DND-41 (cell line): ENCODE data around the gene FRAT1.

Source experiments
- ATAC-seq: fragments of 200-7000 bp; cut with Tn5 transposase; 3 replicates; pipeline ENCODE4 v1.9.1; 2021; ENCODE audit warnings: low read depth; ENCODE audit not compliant: insufficient read depth
- DNase-seq: peaks from one replicate; pipeline ENCODE4 v3.0.0-alpha.2; 2020
- H2AFZ ChIP-seq: 2 replicates; pipeline ENCODE4 v1.6.0; 2012; ENCODE audit warnings: low read depth, low read length
- H3K27ac ChIP-seq: 2 replicates; pipeline ENCODE4 v1.5.1; 2012; ENCODE audit warnings: low read length, inconsistent platforms
- H3K27me3 ChIP-seq: fragments of 200-600 bp; sonication (generic); 2 replicates; pipeline ENCODE4 v1.6.0; 2012; ENCODE audit warnings: low read length, mild to moderate bottlenecking, inconsistent platforms; ENCODE audit not compliant: insufficient read depth, poor library complexity
- H3K36me3 ChIP-seq: 2 replicates; pipeline ENCODE4 v1.5.1; 2012; ENCODE audit warnings: low read length, inconsistent platforms; ENCODE audit not compliant: insufficient read depth
- H3K4me1 ChIP-seq: 2 replicates; pipeline ENCODE4 v1.5.1; 2012; ENCODE audit warnings: mild to moderate bottlenecking, low read length; ENCODE audit not compliant: insufficient read depth
- H3K4me2 ChIP-seq: 2 replicates; pipeline ENCODE4 v1.6.0; 2012; ENCODE audit warnings: mild to moderate bottlenecking, moderate library complexity, low read length, inconsistent platforms; ENCODE audit not compliant: insufficient read depth
- H3K4me3 ChIP-seq, 2 experiments: fragments of 200-600 bp in 1 of 2; shearing (Covaris generic) in 1 of 2; 2 replicates each; pipeline ENCODE4 v1.5.1; 2012 to 2016; ENCODE audit warnings: inconsistent platforms in 2 of 2, low read length in 2 of 2, mild to moderate bottlenecking in 2 of 2, low read depth in 1 of 2, moderate library complexity in 1 of 2
- H3K79me2 ChIP-seq: 2 replicates; pipeline ENCODE4 v1.6.0; 2012; ENCODE audit warnings: low read length, inconsistent platforms; ENCODE audit not compliant: insufficient read depth
- H3K9ac ChIP-seq: 2 replicates; pipeline ENCODE4 v1.6.0; 2012; ENCODE audit warnings: low read depth, mild to moderate bottlenecking, inconsistent platforms, low read length, moderate library complexity
- H3K9me3 ChIP-seq: 2 replicates; pipeline ENCODE4 v1.5.1; 2012; ENCODE audit warnings: low read length, moderate library complexity, mild to moderate bottlenecking, inconsistent platforms; ENCODE audit not compliant: insufficient read depth, severe bottlenecking
- H4K20me1 ChIP-seq: 2 replicates; pipeline ENCODE4 v1.6.0; 2012; ENCODE audit warnings: low read length; ENCODE audit not compliant: insufficient read depth
- CTCF ChIP-seq: IDR thresholded peaks from 2 replicates; pipeline ENCODE4 v1.5.1; 2012; ENCODE audit warnings: borderline replicate concordance, low read length, moderate library complexity, mild to moderate bottlenecking; ENCODE audit not compliant: poor library complexity, severe bottlenecking; ENCODE audit errors: extremely low read depth
- EZH2 ChIP-seq: IDR thresholded peaks from 3 replicates; pipeline ENCODE4 v1.6.1; 2012; ENCODE audit warnings: borderline replicate concordance, low read depth, mild to moderate bottlenecking, moderate library complexity, low read length, inconsistent platforms; ENCODE audit not compliant: severe bottlenecking

FRAT1 gene

GRCh38 chr10:97274828-97275227 is 44.2 kb upstream of the FRAT1 start:
- Histone ChIP-seq H3K9me3 (no peaks in the 10 kb centered on the region), H3K79me2 (peaks cover 72% of the 10 kb centered on the region), H3K4me3 (no peak overlapping the region), H4K20me1 (peaks cover 24% of the 10 kb centered on the region; the same call in 1 of the 2 replicates), H3K36me3 (no peaks in the 10 kb centered on the region), H3K4me2 (no peak overlapping the region), H3K9ac (no peak overlapping the region), H3K27ac (no peak overlapping the region), H3K4me1 (peaks cover 16% of the 10 kb centered on the region; the same call in 1 of the 2 replicates), H3K27me3 (no peaks in the 10 kb centered on the region), H2AFZ (no peak overlapping the region)
- DNase-seq (no peak), ATAC-seq (no peak)
- TF ChIP-seq CTCF, result no peak

GRCh38 chr10:97277551-97277950 is 41.5 kb upstream of the FRAT1 start:
- H3K9me3 ChIP-seq, result no peaks in the 10 kb centered on the region
- no peaks in the 10 kb centered on the region for H3K36me3 ChIP-seq
- peaks cover 73% of the 10 kb centered on the region for H3K79me2 ChIP-seq
- no peak overlapping the region for H3K27ac ChIP-seq
- H4K20me1 ChIP-seq, result peaks cover 38% of the 10 kb centered on the region; the same call in 1 of the 2 replicates
- H3K4me1 ChIP-seq, result peaks cover 16% of the 10 kb centered on the region; the same call in 1 of the 2 replicates
- H3K4me2 ChIP-seq, result no peak overlapping the region
- TF ChIP-seq EZH2 (no peak), CTCF (no peak)
- no peak overlapping the region for H3K4me3 ChIP-seq
- ATAC-seq, result no peak
- H3K27me3 ChIP-seq, result no peaks in the 10 kb centered on the region
- DNase-seq, result no peak
- no peak overlapping the region for H3K9ac ChIP-seq
- H2AFZ ChIP-seq, result no peak overlapping the region

DNA sequence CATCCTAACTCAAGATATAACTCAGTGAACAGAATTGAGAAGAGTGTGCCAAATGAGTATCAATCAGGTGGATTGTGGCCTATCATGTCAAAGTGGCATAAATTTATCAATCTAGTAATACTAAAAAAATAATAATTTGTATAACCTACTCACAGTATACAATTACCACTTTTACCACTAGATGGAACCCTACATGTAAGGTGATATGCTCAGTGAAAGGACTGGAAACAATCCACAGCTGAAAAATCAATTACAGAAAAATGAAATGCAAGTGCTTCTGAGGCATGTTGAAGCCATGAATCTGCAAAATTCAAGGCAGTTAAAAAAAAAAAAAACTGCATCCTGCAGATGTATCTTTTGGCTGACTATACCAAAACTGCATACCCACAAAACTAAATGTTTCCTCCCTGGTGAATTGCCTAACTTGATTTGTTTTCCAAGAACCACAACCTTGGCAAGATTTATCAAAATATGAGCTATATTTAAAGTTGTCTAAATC is 40.5 kb upstream of the FRAT1 start:
- no peaks in the 10 kb centered on the region for H3K36me3 ChIP-seq
- peaks cover 38% of the 10 kb centered on the region; the same call in 1 of the 2 replicates for H4K20me1 ChIP-seq
- no peak overlapping the region for H3K27ac ChIP-seq
- peaks cover 16% of the 10 kb centered on the region; the same call in 1 of the 2 replicates for H3K4me1 ChIP-seq
- H3K79me2 ChIP-seq, result peaks cover 73% of the 10 kb centered on the region
- H3K4me2 ChIP-seq, result no peak overlapping the region
- H3K4me3 ChIP-seq, result no peak overlapping the region
- H3K27me3 ChIP-seq, result no peaks in the 10 kb centered on the region
- TF ChIP-seq EZH2 (no peak), CTCF (peak; percentile 66)
- H2AFZ ChIP-seq, result no peak overlapping the region
- peak; percentile 87 for ATAC-seq
- H3K9me3 ChIP-seq, result no peaks in the 10 kb centered on the region
- no peak overlapping the region for H3K9ac ChIP-seq
- DNase-seq, result no peak
